GM23248 (cell line): ENCODE data around the gene RPRD2.

Experiments used
- EZH2 ChIP-seq: fragments of 200-600 bp; sonication (generic); IDR thresholded peaks from 2 replicates; pipeline ENCODE4 v1.6.1; 2018; ENCODE audit warnings: antibody characterized with exemption, mild to moderate bottlenecking; ENCODE audit not compliant: insufficient read depth, poor library complexity, severe bottlenecking
- EZH2phosphoT487 ChIP-seq: fragments of 200-600 bp; sonication (generic); IDR thresholded peaks from 2 replicates; pipeline ENCODE4 v1.6.1; 2018; ENCODE audit warnings: antibody characterized with exemption, moderate library complexity, mild to moderate bottlenecking, low read depth; ENCODE audit not compliant: insufficient read depth

DNA sequence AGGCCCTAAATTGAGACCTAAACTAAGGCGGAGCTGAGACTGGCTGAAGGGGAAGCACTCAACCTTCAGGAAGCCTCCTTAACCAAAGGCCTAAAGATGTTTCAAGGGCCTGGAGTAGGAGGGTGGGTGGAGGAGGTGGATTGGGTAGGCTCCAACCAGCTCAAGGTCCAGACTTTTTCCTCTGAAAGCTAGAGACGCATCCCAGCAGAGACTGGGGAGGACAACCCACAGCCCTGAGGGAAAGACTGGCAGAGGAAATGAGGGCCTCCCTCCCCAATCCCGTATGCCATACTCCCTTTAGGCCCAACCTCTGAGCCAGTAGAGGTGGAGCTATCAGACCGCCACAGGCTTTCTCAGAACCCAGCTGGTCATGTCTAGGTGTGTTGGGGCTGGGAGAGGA, 145.0 kb downstream of the RPRD2 start:
- TF ChIP-seq EZH2phosphoT487: no peak
- TF ChIP-seq EZH2: no peak
